ENCODE measurements around the gene RNASEH2A.
A peak's percentile ranks its signal among the peaks of the same experiment; 100 is the strongest.
"Not testable (repeated sequence)": the region's sequence is repeated elsewhere in the genome, so short reads cannot be mapped to it uniquely, and the experiment has no call there.

Gene RNASEH2A

GRCh38 chr19:12793290-12794195, 12.8 kb upstream of the RNASEH2A start:
- peak; percentile 87 to 88 for DNase-seq (ENCODE audit: low read depth in 2 of 2)

- no peak for DNase-seq (ENCODE audit: low read depth in 2 of 2)
Measured at GRCh38 chr19:12794196-12794941, 12.0 kb upstream of the RNASEH2A start.

- no peak for DNase-seq (ENCODE audit: low read depth in 2 of 2)
Measured at GRCh38 chr19:12794971-12795381, 11.4 kb upstream of the RNASEH2A start.

GRCh38 chr19:12796146-12797071, 10.0 kb upstream of the RNASEH2A start:
- peak in 1 of 2 donors; percentile 57 for DNase-seq (ENCODE audit: low read depth in 2 of 2)

GRCh38 chr19:12797141-12797587, 9.2 kb upstream of the RNASEH2A start:
- DNase-seq (ENCODE audit: low read depth in 2 of 2): no peak

GRCh38 chr19:12797607-12798006, 8.8 kb upstream of the RNASEH2A start:
- DNase-seq (ENCODE audit: low read depth in 2 of 2): not testable (repeated sequence)

GRCh38 chr19:12799742-12800465, 6.5 kb upstream of the RNASEH2A start:
- no peak for DNase-seq (ENCODE audit: low read depth in 2 of 2)

- DNase-seq (ENCODE audit: low read depth in 2 of 2): no peak
Measured at GRCh38 chr19:12800466-12800770, 6.0 kb upstream of the RNASEH2A start.

GRCh38 chr19:12800923-12801465, 5.4 kb upstream of the RNASEH2A start:
- DNase-seq (ENCODE audit: low read depth in 2 of 2): no peak

- peak; percentile 73 to 79 for DNase-seq (ENCODE audit: low read depth in 2 of 2)
Measured at GRCh38 chr19:12801466-12802266, 4.7 kb upstream of the RNASEH2A start, which contains the start of the genes PRDX2 and THSD8. PRDX2 (minus strand) TSS chr19:12801800; CDS start chr19:12801261, 539 bp downstream. THSD8 (plus strand) TSS chr19:12802069; CDS start chr19:12802072, 3 bp downstream.

- DNase-seq (ENCODE audit: low read depth in 2 of 2): no peak
Measured at GRCh38 chr19:12802267-12803106, 3.9 kb upstream of the RNASEH2A start.

GRCh38 chr19:12804051-12804450, 2.3 kb upstream of the RNASEH2A start:
- no peak for DNase-seq (ENCODE audit: low read depth in 2 of 2)

- no peak for DNase-seq (ENCODE audit: low read depth in 2 of 2)
Measured at GRCh38 chr19:12815088-12815487, 8.7 kb downstream of the RNASEH2A start.

- not testable (repeated sequence) for DNase-seq (ENCODE audit: low read depth in 2 of 2)
Measured at GRCh38 chr19:12817188-12817587, 10.8 kb downstream of the RNASEH2A start.

GRCh38 chr19:12817810-12818209, 11.4 kb downstream of the RNASEH2A start:
- DNase-seq (ENCODE audit: low read depth in 2 of 2): not testable (repeated sequence)

GRCh38 chr19:12821761-12822160, 15.4 kb downstream of the RNASEH2A start:
- DNase-seq (ENCODE audit: low read depth in 2 of 2): no peak

- no peak for DNase-seq (ENCODE audit: low read depth in 2 of 2)
Measured at GRCh38 chr19:12825254-12826131, 19.1 kb downstream of the RNASEH2A start.

- DNase-seq (ENCODE audit: low read depth in 2 of 2): no peak
Measured at GRCh38 chr19:12828494-12828893, 22.1 kb downstream of the RNASEH2A start.
